HepG2 (cell line): Measurements from ENCODE around the gene ANKUB1. TPM values are rescaled to one million over a fixed set of nuclear protein-coding genes. Genes with fewer than 3 reads are reported as not detected.
A peak's percentile ranks its signal among the peaks of the same experiment; 100 is the strongest.

ENCODE experiments used
- AGO2 ChIP-seq: fragments of 200-400 bp; formaldehyde crosslinking; optimal IDR thresholded peaks from 2 replicates; pipeline ENCODE3; 2017; ENCODE audit warnings: mild to moderate bottlenecking, low read depth, low read length, moderate library complexity
- CBX1 ChIP-seq: IDR thresholded peaks from one replicate; pipeline ENCODE4 v1.6.1; 2016; ENCODE audit warnings: antibody characterized with exemption, low read depth
- CENPT ChIP-seq: sonication (generic); formaldehyde crosslinking; IDR thresholded peaks from 2 replicates; pipeline ENCODE4 v1.8.0; 2022; ENCODE audit warnings: low read depth, mild to moderate bottlenecking, moderate library complexity, missing genetic modification reagents
- CHD2 ChIP-seq: IDR thresholded peaks from 2 replicates; pipeline ENCODE4 v1.6.1; 2011; ENCODE audit warnings: low read depth, low read length, improper control_type of control experiment
- CREM ChIP-seq, 2 experiments: sonication (generic) in 1 of 2; formaldehyde crosslinking in 1 of 2; IDR thresholded peaks; 2 replicates each; pipeline versions ENCODE4 v1.4.0 to v1.6.1; 2016 to 2020; ENCODE audit warnings: antibody characterized with exemption in 1 of 2, mild to moderate bottlenecking in 1 of 2, missing genetic modification reagents in 1 of 2
- DBP ChIP-seq: sonication (generic); formaldehyde crosslinking; IDR thresholded peaks from 2 replicates; pipeline ENCODE4 v1.4.0; 2020; ENCODE audit warnings: missing genetic modification reagents; ENCODE audit errors: not compliant biosample characterization
- GPN1 ChIP-seq: sonication (generic); formaldehyde crosslinking; IDR thresholded peaks from 2 replicates; pipeline ENCODE4 v1.5.1; 2020; ENCODE audit warnings: missing genetic modification reagents, borderline replicate concordance
- ISX ChIP-seq: sonication (generic); formaldehyde crosslinking; conservative IDR thresholded peaks from 2 replicates; pipeline ENCODE4 v1.5.0; 2020; ENCODE audit warnings: missing genetic modification reagents
- KLF15 ChIP-seq: sonication (generic); formaldehyde crosslinking; IDR thresholded peaks from 2 replicates; pipeline ENCODE4 v1.8.1; 2023; ENCODE audit warnings: borderline replicate concordance, mild to moderate bottlenecking, inconsistent platforms, missing genetic modification reagents, mixed read lengths
- KMT2B ChIP-seq: IDR thresholded peaks from 2 replicates; pipeline ENCODE4 v1.6.1; 2016; ENCODE audit warnings: missing genetic modification reagents, missing compliant biosample characterization
- MTA1 ChIP-seq: sonication (generic); formaldehyde crosslinking; IDR thresholded peaks from 2 replicates; pipeline ENCODE4 v1.4.0; 2020; ENCODE audit warnings: missing genetic modification reagents, mild to moderate bottlenecking, borderline replicate concordance
- NCOA1 ChIP-seq: sonication (generic); formaldehyde crosslinking; IDR thresholded peaks from 2 replicates; pipeline ENCODE4 v1.9.0; 2021; ENCODE audit warnings: missing genetic modification reagents
- NFAT5 ChIP-seq: sonication (generic); formaldehyde crosslinking; IDR thresholded peaks from 2 replicates; pipeline ENCODE4 v1.4.0; 2020; ENCODE audit warnings: missing genetic modification reagents
- NR2F1 ChIP-seq, 2 experiments: fragments of 450-650 bp in 1 of 2; formaldehyde crosslinking in 1 of 2; IDR thresholded peaks; 2 replicates each; pipeline versions ENCODE4 v1.5.0 to v1.6.1; 2016 to 2020; ENCODE audit warnings: mild to moderate bottlenecking in 1 of 2, missing compliant biosample characterization in 1 of 2, missing genetic modification reagents in 1 of 2, moderate library complexity in 1 of 2
- NR2F6 ChIP-seq, 2 experiments: IDR thresholded peaks; 2 replicates each; pipeline ENCODE4 v1.6.1; 2016; ENCODE audit warnings: antibody characterized with exemption in 1 of 2, mild to moderate bottlenecking in 1 of 2
- PCBP1 ChIP-seq: fragments of 200-400 bp; formaldehyde crosslinking; IDR thresholded peaks from 2 replicates; pipeline ENCODE4 v1.6.1; 2017; ENCODE audit warnings: mild to moderate bottlenecking, low read depth, low read length, borderline replicate concordance
- SAP130 ChIP-seq: IDR thresholded peaks from 2 replicates; pipeline ENCODE4 v1.6.1; 2016; ENCODE audit warnings: low read depth
- YEATS4 ChIP-seq: sonication (generic); formaldehyde crosslinking; IDR thresholded peaks from 2 replicates; pipeline ENCODE4 v1.4.0; 2020; ENCODE audit warnings: missing genetic modification reagents, borderline replicate concordance
- ZBTB37 ChIP-seq: sonication (generic); formaldehyde crosslinking; IDR thresholded peaks from 2 replicates; pipeline ENCODE4 v1.4.0; 2020; ENCODE audit warnings: mild to moderate bottlenecking, missing genetic modification reagents
- ZNF160 ChIP-seq: sonication (generic); formaldehyde crosslinking; IDR thresholded peaks from 2 replicates; pipeline ENCODE4 v1.8.0; 2022; ENCODE audit warnings: mild to moderate bottlenecking, inconsistent platforms, missing genetic modification reagents
- ZNF317 ChIP-seq: sonication (generic); formaldehyde crosslinking; IDR thresholded peaks from 2 replicates; pipeline ENCODE4 v1.5.0; 2020; ENCODE audit warnings: mild to moderate bottlenecking, missing genetic modification reagents
- ZSCAN9 ChIP-seq: IDR thresholded peaks from 2 replicates; pipeline ENCODE4 v1.6.1; 2016; ENCODE audit warnings: borderline replicate concordance
- polyA plus RNA-seq, 8 experiments: library from polyadenylated mRNA; depleted of rRNA in 3 of 8; stranded (reverse) in 7 of 8; unstranded in 1 of 8; fragments of >200 nt; fragmentation: Illumina TruSeq in 4 of 8; extraction: Trizol in 4 of 8; gene quantifications; 2 replicates each; pipeline versions ENCODE4 v1.2.1 to v1.2.3, GENCODE V29; 2011 to 2016; ENCODE audit warnings: low read depth in 4 of 8, missing spikeins in 1 of 8, mixed read lengths in 1 of 8; ENCODE audit not compliant: insufficient read depth in 1 of 8
- total RNA-seq, 5 experiments: library from RNA; depleted of rRNA; stranded (reverse); fragments of >200 nt; fragmentation: Illumina TruSeq; extraction: Trizol; gene quantifications; 2 replicates each; pipeline ENCODE4 v1.2.3, GENCODE V29; 2016; ENCODE audit warnings: low read depth in 1 of 5

The ANKUB1 gene
- total and polyA plus RNA-seq, 2 of the 13 experiments (the other 11 are each of a cell fraction or from before 2014, with no cell fraction given) = not detected

GRCh38 chr3:149813367-149814281 is 21.3 kb upstream of the ANKUB1 start (continued):
- TF ChIP-seq KLF15 (CRISPR knock-in tag) = 0 out of 2 replicates have a peak, but pooled peaks have one; percentile 44
- TF ChIP-seq YEATS4 (CRISPR knock-in tag) = peak; percentile 32; the same call in 1 of the 2 replicates
- no peak for TF ChIP-seq CENPT (CRISPR knock-in tag)
- TF ChIP-seq SAP130 (CRISPR knock-in tag) = no peak; the same call in 1 of the 2 replicates
- TF ChIP-seq ZNF160 = no peak
- 0 out of 2 replicates have a peak, but pooled peaks have one; percentile 2 for TF ChIP-seq KMT2B
- TF ChIP-seq MTA1 (CRISPR knock-in tag) = no peak
- TF ChIP-seq PCBP1 = no peak
- TF ChIP-seq DBP (CRISPR knock-in tag) = peak; percentile 15
- TF ChIP-seq NCOA1 (CRISPR knock-in tag) = 0 out of 2 replicates have a peak, but pooled peaks have one; percentile 40
- TF ChIP-seq ZSCAN9 (CRISPR knock-in tag) = no peak
- no peak for TF ChIP-seq GPN1 (CRISPR knock-in tag)
- no peak for TF ChIP-seq AGO2
- TF ChIP-seq NFAT5 (CRISPR knock-in tag) = no peak
- 0 out of 2 replicates have a peak, but pooled peaks have one; percentile 23 for TF ChIP-seq ISX (CRISPR knock-in tag)
- TF ChIP-seq ZNF317 = 0 out of 2 replicates have a peak, but pooled peaks have one; percentile 6
- TF ChIP-seq ZBTB37 = no peak
- TF ChIP-seq CBX1 = no peak
- TF ChIP-seq CHD2 = no peak
- TF ChIP-seq CREM (IDR thresholded peaks at IDR 0.05) = no peak; the same call in 1 of the 2 replicates
- TF ChIP-seq CREM (CRISPR knock-in tag; IDR thresholded peaks at IDR 0.05) = no peak
- TF ChIP-seq NR2F6 (IDR thresholded peaks at IDR 0.05) = no peak
- TF ChIP-seq NR2F6 (CRISPR knock-in tag; IDR thresholded peaks at IDR 0.05) = no peak
- no peak for TF ChIP-seq NR2F1 (CRISPR knock-in tag; IDR thresholded peaks at IDR 0.05)
